OCI-LY7 (cell line): ENCODE data around the gene KRTAP10-10.
"Not testable (repeated sequence)": the region's sequence is repeated elsewhere in the genome, so short reads cannot be mapped to it uniquely, and the experiment has no call there.

Source experiments
- EZH2phosphoT487 ChIP-seq: fragments of 200-600 bp; sonication (generic); IDR thresholded peaks from 2 replicates; pipeline ENCODE4 v1.6.1; 2018; ENCODE audit warnings: low read depth, borderline replicate concordance, mild to moderate bottlenecking, mixed run types, antibody characterized with exemption, low read length, moderate library complexity, mixed read lengths
- TF ChIP-seq, protein P1 (sequence below): fragments of 200-600 bp; sonication (generic); conservative IDR thresholded peaks from 2 replicates; pipeline ENCODE4 v1.5.1; 2014; ENCODE audit warnings: mild to moderate bottlenecking, antibody characterized with exemption, low read length, moderate library complexity, mixed read lengths

DNA sequence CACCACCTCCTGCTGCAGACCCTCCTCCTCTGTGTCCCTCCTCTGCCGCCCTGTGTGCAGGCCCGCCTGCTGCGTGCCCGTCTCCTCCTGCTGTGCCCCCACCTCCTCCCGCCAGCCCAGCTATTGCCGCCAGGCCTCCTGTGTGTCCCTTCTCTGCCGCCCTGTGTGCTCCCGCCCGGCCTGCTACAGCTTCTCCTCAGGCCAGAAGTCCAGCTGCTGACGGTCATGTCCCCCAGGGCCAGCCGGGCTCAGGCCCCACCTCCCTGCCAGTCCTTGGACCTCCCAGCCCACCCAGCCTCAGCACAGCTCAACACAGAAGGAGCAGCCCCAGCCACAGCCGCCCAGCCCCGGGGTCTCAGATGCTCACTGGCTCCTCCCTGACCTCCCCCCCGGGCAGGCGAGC, 9.3 kb upstream of the KRTAP10-10 start:
- TF ChIP-seq, protein P1, sequence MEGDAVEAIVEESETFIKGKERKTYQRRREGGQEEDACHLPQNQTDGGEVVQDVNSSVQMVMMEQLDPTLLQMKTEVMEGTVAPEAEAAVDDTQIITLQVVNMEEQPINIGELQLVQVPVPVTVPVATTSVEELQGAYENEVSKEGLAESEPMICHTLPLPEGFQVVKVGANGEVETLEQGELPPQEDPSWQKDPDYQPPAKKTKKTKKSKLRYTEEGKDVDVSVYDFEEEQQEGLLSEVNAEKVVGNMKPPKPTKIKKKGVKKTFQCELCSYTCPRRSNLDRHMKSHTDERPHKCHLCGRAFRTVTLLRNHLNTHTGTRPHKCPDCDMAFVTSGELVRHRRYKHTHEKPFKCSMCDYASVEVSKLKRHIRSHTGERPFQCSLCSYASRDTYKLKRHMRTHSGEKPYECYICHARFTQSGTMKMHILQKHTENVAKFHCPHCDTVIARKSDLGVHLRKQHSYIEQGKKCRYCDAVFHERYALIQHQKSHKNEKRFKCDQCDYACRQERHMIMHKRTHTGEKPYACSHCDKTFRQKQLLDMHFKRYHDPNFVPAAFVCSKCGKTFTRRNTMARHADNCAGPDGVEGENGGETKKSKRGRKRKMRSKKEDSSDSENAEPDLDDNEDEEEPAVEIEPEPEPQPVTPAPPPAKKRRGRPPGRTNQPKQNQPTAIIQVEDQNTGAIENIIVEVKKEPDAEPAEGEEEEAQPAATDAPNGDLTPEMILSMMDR, result not testable (repeated sequence)
- TF ChIP-seq EZH2phosphoT487, result not testable (repeated sequence)
